ENCODE results near the gene ZC3H13.

GRCh38 chr13:46039411-46040182 is 12.9 kb downstream of the ZC3H13 start:
- TF ChIP-seq CTCF (conservative IDR thresholded peaks at IDR 0.05) (no peak), EZH2 (IDR thresholded peaks at IDR 0.05; ENCODE audit: low read depth) (no peak)
